Measurements from ENCODE around the gene ZNF232. TPM values are rescaled to one million over a fixed set of nuclear protein-coding genes. Genes with fewer than 3 reads are reported as not detected.
A peak's percentile ranks its signal among the peaks of the same experiment; 100 is the strongest.
"Not testable (repeated sequence)": the region's sequence is repeated elsewhere in the genome, so short reads cannot be mapped to it uniquely, and the experiment has no call there.

ZNF232 gene
- 10 to 100 TPM; 18.7 to 19.7 TPM for total RNA-seq
- 1 to 10 TPM; 2.8 to 9.8 TPM for polyA plus RNA-seq

DNA sequence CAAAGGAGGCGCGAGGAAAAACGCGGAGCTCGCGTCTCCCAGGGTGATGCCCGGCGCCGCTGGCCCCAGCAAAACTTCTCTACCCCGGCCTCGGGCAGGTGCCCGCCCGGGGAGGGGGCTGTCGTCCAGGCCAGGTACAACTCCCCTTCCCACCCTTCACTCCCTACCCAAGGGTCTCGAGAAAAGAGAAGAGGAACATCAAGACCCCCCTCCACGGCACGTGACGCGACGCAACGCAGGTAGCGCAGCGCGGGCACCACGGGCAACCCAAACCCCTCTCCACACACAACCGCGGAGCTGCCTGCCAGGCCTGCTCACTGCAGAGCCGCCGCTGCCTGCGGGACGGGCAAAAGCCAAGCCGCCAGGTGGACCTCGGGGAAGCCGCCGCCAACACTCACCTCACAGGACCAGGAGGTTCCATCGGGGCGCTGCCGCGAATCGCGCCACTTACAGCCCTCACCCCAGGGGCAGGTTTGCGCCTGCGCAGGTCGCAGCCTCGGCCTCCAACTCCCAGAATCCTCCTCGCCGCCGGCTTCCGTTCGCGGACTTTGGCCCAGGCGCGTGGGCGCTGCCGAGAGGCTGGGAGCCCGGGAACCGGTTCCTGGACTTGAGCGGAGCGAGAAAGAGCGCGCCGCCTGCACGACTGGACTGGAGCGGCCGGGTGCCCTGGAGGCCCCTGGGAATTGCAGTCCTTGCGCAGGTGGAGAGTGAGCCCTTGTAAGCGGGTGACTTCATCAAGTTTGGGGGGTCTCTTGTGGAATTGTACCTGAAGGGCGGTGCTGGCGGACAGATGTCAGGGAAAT lies at the start of gene ZNF232:
ZNF232 (minus strand) TSS at position 477 of the 803 bp plus-strand sequence; CDS start at position 421, 56 bp downstream.
- Mint-ChIP-seq H3K27ac (peak within 1 kb of the TSS; percentile 18 to 94 (median 75)), H3K4me3 (peak within 1 kb of the TSS; percentile 83 to 92 (median 91)), H3K36me3 (peaks cover 33 to 38% of the 10 kb centered on the region in 2 donors), H3K4me1 (peaks cover 11 to 34% (median 22%) of the 10 kb centered on the region in 4 donors), H3K27me3 (peaks cover 8 to 14% of the 10 kb centered on the region in 2 donors), H3K9me3 (peaks cover 0 to 2% (median 0%) of the 10 kb centered on the region in 8 donors)
- ChIA-PET CTCF (ENCODE audit: partially characterized antibody) (no interaction called here), POLR2A (ENCODE audit: partially characterized antibody) (interaction anchor here (1.1 to 3.0 kb wide), 5 partner anchors 33 to 171 kb away, joined by 3 to 15 read pairs (median 7); partner anchors contain the start of genes INCA1, KIF1C, RNF167 and SLC25A11)
- Histone ChIP-seq H3K36me3 (ENCODE audit: insufficient read depth, low read length) (peaks cover 4% of the 10 kb centered on the region), H3K4me3 (ENCODE audit: low read length in 2 of 2) (peak within 1 kb of the TSS; percentile 89 to 94), H3K9me3 (ENCODE audit: control insufficient read depth in 1 of 2, low read length in 2 of 2) (no peaks in the 10 kb centered on the region), H3K27ac (ENCODE audit: low read depth, low read length) (peak within 1 kb of the TSS; percentile 57), H3K4me1 (ENCODE audit: insufficient read depth, low read length) (peaks cover 13% of the 10 kb centered on the region), H3K27me3 (ENCODE audit: insufficient read depth, low read length) (peaks cover 4% of the 10 kb centered on the region)
- peak; percentile 85 to 89 (median 88) for DNase-seq
- intact Hi-C loops (cut with micrococcal nuclease): loop anchor here (1.0 to 5.0 kb wide), 3 partner anchors 33 to 144 kb away; partner anchors contain the start of genes SPAG7, ZFP3 and ZNF594

DNA sequence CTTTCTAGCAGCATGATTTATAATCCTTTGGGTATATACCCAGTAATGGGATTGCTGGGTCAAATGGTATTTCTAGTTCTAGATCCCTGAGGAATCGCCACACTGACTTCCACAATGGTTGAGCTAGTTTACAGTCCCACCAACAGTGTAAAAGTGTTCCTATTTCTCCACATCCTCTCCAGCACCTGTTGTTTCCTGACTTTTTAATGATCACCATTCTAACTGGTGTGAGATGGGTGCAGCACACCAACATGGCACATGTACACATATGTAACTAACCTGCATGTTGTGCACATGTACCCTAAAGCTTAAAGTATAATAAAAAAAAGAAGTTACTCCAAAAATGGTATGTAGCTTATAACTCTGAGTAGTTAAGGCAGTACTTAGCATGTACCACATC lies 49.0 kb upstream of the ZNF232 start:
- peaks cover 13 to 18% of the 10 kb centered on the region in 2 donors for H3K27me3 Mint-ChIP-seq
- H3K4me3 ChIP-seq (ENCODE audit: low read length in 2 of 2); intact Hi-C loops (cut with micrococcal nuclease); H3K4me1 ChIP-seq (ENCODE audit: insufficient read depth, low read length); H3K9me3 Mint-ChIP-seq; H3K27ac ChIP-seq (ENCODE audit: low read depth, low read length); H3K27me3 ChIP-seq (ENCODE audit: insufficient read depth, low read length); H3K4me3 Mint-ChIP-seq; H3K9me3 ChIP-seq (ENCODE audit: control insufficient read depth in 1 of 2, low read length in 2 of 2); H3K4me1 Mint-ChIP-seq; DNase-seq; H3K36me3 ChIP-seq (ENCODE audit: insufficient read depth, low read length); CTCF ChIA-PET (ENCODE audit: partially characterized antibody); POLR2A ChIA-PET (ENCODE audit: partially characterized antibody); H3K36me3 Mint-ChIP-seq; H3K27ac Mint-ChIP-seq: not testable (repeated sequence)

DNA sequence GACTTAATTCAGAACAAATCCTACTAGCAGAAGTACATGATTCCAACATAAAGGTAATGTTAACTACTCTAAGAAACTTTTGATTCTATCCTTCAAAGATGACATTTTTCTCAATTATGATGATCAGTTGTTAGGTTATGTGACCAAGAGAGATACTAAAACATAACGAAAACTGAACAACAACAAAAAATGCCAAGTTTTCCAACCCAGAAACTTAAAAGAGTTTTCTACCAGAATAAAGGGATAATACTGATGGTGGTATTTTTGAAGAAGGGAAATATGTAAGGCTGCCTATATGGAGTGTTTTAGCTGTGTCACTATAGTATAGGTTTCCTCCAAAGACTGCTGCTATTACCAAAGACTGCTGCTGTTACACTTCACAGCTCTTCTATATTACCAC lies 34.4 kb upstream of the ZNF232 start:
- H3K9me3 Mint-ChIP-seq; H3K27ac Mint-ChIP-seq; H3K36me3 Mint-ChIP-seq; DNase-seq; intact Hi-C loops (cut with micrococcal nuclease); H3K27ac ChIP-seq (ENCODE audit: low read depth, low read length); H3K4me1 Mint-ChIP-seq; POLR2A ChIA-PET (ENCODE audit: partially characterized antibody); H3K4me3 Mint-ChIP-seq; H3K9me3 ChIP-seq (ENCODE audit: control insufficient read depth in 1 of 2, low read length in 2 of 2); CTCF ChIA-PET (ENCODE audit: partially characterized antibody); H3K27me3 ChIP-seq (ENCODE audit: insufficient read depth, low read length); H3K4me1 ChIP-seq (ENCODE audit: insufficient read depth, low read length); H3K36me3 ChIP-seq (ENCODE audit: insufficient read depth, low read length); H3K4me3 ChIP-seq (ENCODE audit: low read length in 2 of 2): not testable (repeated sequence)
- peaks cover 7 to 11% of the 10 kb centered on the region in 2 donors for H3K27me3 Mint-ChIP-seq

DNA sequence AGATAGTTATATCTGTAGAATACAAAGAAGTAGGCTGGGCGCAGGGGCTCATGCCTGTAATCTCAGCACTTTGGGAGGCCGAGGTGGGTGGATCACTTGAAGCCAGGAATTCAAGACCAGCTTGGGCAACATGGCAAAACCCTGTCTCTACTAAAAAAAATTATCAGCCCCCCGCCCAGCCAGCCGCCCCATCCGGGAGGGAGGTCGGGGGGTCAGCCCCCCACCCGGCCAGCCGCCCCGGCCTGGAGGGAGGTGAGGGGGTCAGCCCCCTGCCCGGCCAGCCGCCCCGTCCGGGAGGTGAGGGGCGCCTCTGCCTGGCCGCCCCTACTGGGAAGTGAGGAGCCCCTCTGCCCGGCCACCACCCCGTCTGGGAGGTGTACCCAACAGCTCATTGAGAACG lies 31.2 kb upstream of the ZNF232 start:
- DNase-seq; H3K27ac Mint-ChIP-seq; H3K4me1 Mint-ChIP-seq; H3K9me3 ChIP-seq (ENCODE audit: control insufficient read depth in 1 of 2, low read length in 2 of 2); POLR2A ChIA-PET (ENCODE audit: partially characterized antibody); H3K27ac ChIP-seq (ENCODE audit: low read depth, low read length); H3K4me3 Mint-ChIP-seq; H3K9me3 Mint-ChIP-seq; CTCF ChIA-PET (ENCODE audit: partially characterized antibody); H3K4me1 ChIP-seq (ENCODE audit: insufficient read depth, low read length); H3K27me3 Mint-ChIP-seq; H3K4me3 ChIP-seq (ENCODE audit: low read length in 2 of 2); H3K27me3 ChIP-seq (ENCODE audit: insufficient read depth, low read length); H3K36me3 Mint-ChIP-seq; intact Hi-C loops (cut with micrococcal nuclease); H3K36me3 ChIP-seq (ENCODE audit: insufficient read depth, low read length): not testable (repeated sequence)

DNA sequence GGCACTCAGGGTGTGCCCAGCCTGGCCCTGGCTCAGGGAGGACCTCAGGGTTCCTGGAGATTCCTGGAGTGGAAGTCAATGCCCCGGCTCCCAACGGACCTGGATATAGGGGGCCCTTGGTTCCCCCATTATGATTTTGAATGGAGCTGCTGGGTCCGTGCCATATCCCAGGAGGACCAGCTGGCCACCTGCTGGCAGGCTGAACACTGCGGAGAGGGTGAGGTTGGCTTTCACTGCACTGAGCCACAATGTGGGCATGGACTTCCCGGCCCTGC lies 27.7 kb upstream of the ZNF232 start:
- intact Hi-C loops (cut with micrococcal nuclease): no loop called here
- Histone ChIP-seq H3K27ac (ENCODE audit: low read depth, low read length) (no peak overlapping the region), H3K9me3 (ENCODE audit: control insufficient read depth in 1 of 2, low read length in 2 of 2) (no peaks in the 10 kb centered on the region), H3K36me3 (ENCODE audit: insufficient read depth, low read length) (no peaks in the 10 kb centered on the region), H3K4me3 (ENCODE audit: low read length in 2 of 2) (no peak overlapping the region), H3K27me3 (ENCODE audit: insufficient read depth, low read length) (no peaks in the 10 kb centered on the region), H3K4me1 (ENCODE audit: insufficient read depth, low read length) (no peaks in the 10 kb centered on the region)
- Mint-ChIP-seq H3K27me3 (no peaks in the 10 kb centered on the region), H3K9me3 (no peaks in the 10 kb centered on the region), H3K27ac (no peak overlapping the region), H3K36me3 (no peaks in the 10 kb centered on the region), H3K4me3 (no peak overlapping the region), H3K4me1 (peaks cover 0 to 4% (median 0%) of the 10 kb centered on the region in 4 donors)
- CTCF ChIA-PET (ENCODE audit: partially characterized antibody): no interaction called here
- DNase-seq: no peak
- POLR2A ChIA-PET (ENCODE audit: partially characterized antibody): no interaction called here

DNA sequence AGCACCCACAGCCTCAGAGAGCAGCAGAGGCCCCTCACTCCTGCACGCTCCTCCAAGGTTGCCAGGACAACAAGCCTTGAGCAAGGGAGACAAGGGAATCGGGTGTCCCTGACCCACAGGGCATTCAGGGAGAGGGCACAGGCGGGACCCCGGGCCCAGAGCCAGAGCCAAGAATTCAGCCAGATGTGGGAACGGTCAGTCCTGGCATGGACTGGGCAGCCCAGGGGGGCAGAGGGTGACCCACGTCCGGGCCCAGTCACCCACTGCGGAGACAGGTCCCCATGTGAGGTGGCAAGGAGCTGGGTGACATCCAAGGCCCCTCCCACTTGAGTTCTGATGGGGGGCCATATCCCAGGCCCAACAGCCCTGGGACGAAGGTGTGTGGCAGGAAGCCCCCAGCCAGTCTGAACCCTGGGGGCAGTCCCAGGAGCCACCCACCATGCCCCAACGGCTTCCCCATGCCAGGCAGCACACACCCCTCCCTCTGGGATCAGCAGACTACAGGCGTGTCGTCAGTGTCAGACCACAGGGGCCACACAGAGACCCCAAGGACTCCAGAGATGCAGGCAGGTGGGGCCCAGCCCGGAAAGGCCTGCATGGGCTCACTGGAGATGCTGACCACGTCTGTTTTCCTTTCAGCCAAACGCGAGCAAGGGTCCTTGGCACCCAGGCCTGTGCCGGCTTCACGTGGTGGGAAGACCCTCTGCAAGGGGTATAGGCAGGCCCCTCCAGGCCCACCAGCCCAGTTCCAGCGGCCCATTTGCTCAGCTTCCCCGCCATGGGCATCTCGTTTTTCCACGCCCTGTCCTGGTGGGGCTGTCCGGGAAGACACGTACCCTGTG lies 27.2 kb upstream of the ZNF232 start:
- Histone ChIP-seq H3K9me3 (ENCODE audit: control insufficient read depth in 1 of 2, low read length in 2 of 2) (no peaks in the 10 kb centered on the region), H3K27me3 (ENCODE audit: insufficient read depth, low read length) (no peaks in the 10 kb centered on the region), H3K36me3 (ENCODE audit: insufficient read depth, low read length) (no peaks in the 10 kb centered on the region), H3K4me1 (ENCODE audit: insufficient read depth, low read length) (no peaks in the 10 kb centered on the region), H3K27ac (ENCODE audit: low read depth, low read length) (no peak overlapping the region), H3K4me3 (ENCODE audit: low read length in 2 of 2) (no peak overlapping the region)
- ChIA-PET POLR2A (ENCODE audit: partially characterized antibody) (no interaction called here), CTCF (ENCODE audit: partially characterized antibody) (no interaction called here)
- intact Hi-C loops (cut with micrococcal nuclease): no loop called here
- DNase-seq: no peak
- Mint-ChIP-seq H3K36me3 (no peaks in the 10 kb centered on the region), H3K27ac (no peak overlapping the region), H3K4me3 (no peak overlapping the region), H3K27me3 (no peaks in the 10 kb centered on the region), H3K9me3 (no peaks in the 10 kb centered on the region), H3K4me1 (peaks cover 0 to 4% (median 0%) of the 10 kb centered on the region in 4 donors)

DNA sequence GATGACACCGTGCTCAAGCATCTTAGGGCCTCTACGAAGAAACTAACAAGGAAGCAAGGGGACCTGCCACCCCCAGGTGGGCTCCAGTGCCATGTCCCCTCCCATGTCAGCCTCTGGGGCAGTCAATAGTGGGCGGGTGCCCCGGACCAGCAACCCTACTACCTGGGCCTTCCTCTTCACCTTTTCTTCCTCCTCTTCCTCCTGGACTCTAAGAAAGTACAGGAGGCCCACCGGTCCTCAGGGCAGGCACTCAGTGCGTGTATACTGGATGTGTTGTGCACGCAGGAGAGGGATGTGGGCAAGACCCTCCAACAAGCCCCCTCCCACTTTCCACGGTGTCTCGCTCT lies 26.5 kb upstream of the ZNF232 start:
- DNase-seq: not testable (repeated sequence)

More for the DNA sequence above, 26.5 kb upstream of the ZNF232 start:
- H3K27ac ChIP-seq (ENCODE audit: low read depth, low read length); CTCF ChIA-PET (ENCODE audit: partially characterized antibody); intact Hi-C loops (cut with micrococcal nuclease); POLR2A ChIA-PET (ENCODE audit: partially characterized antibody); H3K36me3 ChIP-seq (ENCODE audit: insufficient read depth, low read length); H3K4me1 Mint-ChIP-seq; H3K9me3 ChIP-seq (ENCODE audit: control insufficient read depth in 1 of 2, low read length in 2 of 2); H3K27ac Mint-ChIP-seq; H3K4me3 ChIP-seq (ENCODE audit: low read length in 2 of 2); H3K36me3 Mint-ChIP-seq; H3K9me3 Mint-ChIP-seq; H3K27me3 Mint-ChIP-seq; H3K4me1 ChIP-seq (ENCODE audit: insufficient read depth, low read length); H3K4me3 Mint-ChIP-seq; H3K27me3 ChIP-seq (ENCODE audit: insufficient read depth, low read length): not testable (repeated sequence)
